Activated T-helper 2 cell treated with anti-CD3 and anti-CD28 coated beads, Interferon-gamma antibody, Interleukin-2, Interleukin-4, amounts not matched to agents 10 μg/mL and 5 μg/mL and 100 μg/mL, durations not matched to agents 14 hours and 24 hours and 36 hours (primary cell): ENCODE results near the gene CRLF1. TPM values are rescaled to one million over a fixed set of nuclear protein-coding genes. Genes with fewer than 3 reads are reported as not detected.

Experiments
- DNase-seq: peaks from one replicate; pipeline ENCODE4 v3.0.0; 2021; ENCODE audit warnings: low spot score
- H3K27ac Mint-ChIP-seq: one replicate; pipeline ENCODE4 v1.8.0; 2021; ENCODE audit warnings: mixed read lengths
- H3K27me3 Mint-ChIP-seq: one replicate; pipeline ENCODE4 v1.8.0; 2021; ENCODE audit warnings: low read depth, mixed read lengths
- H3K36me3 Mint-ChIP-seq: one replicate; pipeline ENCODE4 v1.8.0; 2021; ENCODE audit warnings: low read depth, mixed read lengths
- H3K4me1 Mint-ChIP-seq: one replicate; pipeline ENCODE4 v1.8.0; 2021; ENCODE audit warnings: low read depth, mixed read lengths
- H3K4me3 Mint-ChIP-seq: one replicate; pipeline ENCODE4 v1.8.0; 2021; ENCODE audit warnings: low read depth, mild to moderate bottlenecking, moderate library complexity, mixed read lengths
- H3K9me3 Mint-ChIP-seq: one replicate; pipeline ENCODE4 v1.8.0; 2021; ENCODE audit warnings: mixed read lengths
- intact Hi-C: fragments of 100-400 bp; cut with micrococcal nuclease; formaldehyde crosslinking; loops from one replicate; pipeline ENCODE4 v1.15.1; 2023
- total RNA-seq: library from RNA; stranded (reverse); gene quantifications from 2 replicates; pipeline ENCODE4 v1.2.3, GENCODE V29; 2022

CRLF1 gene
- not detected in 2 replicates for total RNA-seq

- peaks cover 70% of the 10 kb centered on the region for H3K27me3 Mint-ChIP-seq
- DNase-seq: no peak
- intact Hi-C loops: no loop called here
- H3K36me3 Mint-ChIP-seq: no peaks in the 10 kb centered on the region
- H3K27ac Mint-ChIP-seq: no peak within 1 kb of the TSS
- peaks cover 2% of the 10 kb centered on the region for H3K4me1 Mint-ChIP-seq
- H3K4me3 Mint-ChIP-seq: no peak within 1 kb of the TSS
- H3K9me3 Mint-ChIP-seq: no peaks in the 10 kb centered on the region
Observed at GRCh38 chr19:18606281-18607225, at the start of gene CRLF1. Gene CRLF1 (minus strand): TSS chr19:18606799. CDS start chr19:18606656, 143 bp downstream.

GRCh38 chr19:18655173-18655844 is 48.7 kb upstream of the CRLF1 start:
- Mint-ChIP-seq H3K4me3 (no peak overlapping the region), H3K27me3 (no peaks in the 10 kb centered on the region), H3K9me3 (no peaks in the 10 kb centered on the region), H3K4me1 (no peaks in the 10 kb centered on the region), H3K36me3 (no peaks in the 10 kb centered on the region), H3K27ac (no peak overlapping the region)
- DNase-seq: no peak
- intact Hi-C loops: no loop called here

GRCh38 chr19:18654469-18654868 is 47.9 kb upstream of the CRLF1 start:
- Mint-ChIP-seq H3K27me3 (no peaks in the 10 kb centered on the region), H3K27ac (no peak overlapping the region), H3K4me3 (no peak overlapping the region), H3K9me3 (no peaks in the 10 kb centered on the region), H3K4me1 (no peaks in the 10 kb centered on the region), H3K36me3 (no peaks in the 10 kb centered on the region)
- intact Hi-C loops: no loop called here
- DNase-seq: no peak

GRCh38 chr19:18653853-18654252 is 47.3 kb upstream of the CRLF1 start:
- Mint-ChIP-seq H3K9me3 (no peaks in the 10 kb centered on the region), H3K4me3 (no peak overlapping the region), H3K36me3 (no peaks in the 10 kb centered on the region), H3K27me3 (no peaks in the 10 kb centered on the region), H3K27ac (no peak overlapping the region), H3K4me1 (no peaks in the 10 kb centered on the region)
- intact Hi-C loops: no loop called here
- no peak for DNase-seq

GRCh38 chr19:18651733-18652132 is 45.1 kb upstream of the CRLF1 start:
- Mint-ChIP-seq H3K4me3 (no peak overlapping the region), H3K36me3 (no peaks in the 10 kb centered on the region), H3K27ac (no peak overlapping the region), H3K9me3 (no peaks in the 10 kb centered on the region), H3K27me3 (no peaks in the 10 kb centered on the region), H3K4me1 (no peaks in the 10 kb centered on the region)
- no peak for DNase-seq
- intact Hi-C loops: no loop called here

GRCh38 chr19:18651300-18651699 is 44.7 kb upstream of the CRLF1 start:
- H3K4me1 Mint-ChIP-seq: no peaks in the 10 kb centered on the region
- H3K9me3 Mint-ChIP-seq: no peaks in the 10 kb centered on the region
- H3K4me3 Mint-ChIP-seq: no peak overlapping the region
- intact Hi-C loops: no loop called here
- H3K27ac Mint-ChIP-seq: no peak overlapping the region
- no peaks in the 10 kb centered on the region for H3K27me3 Mint-ChIP-seq
- no peaks in the 10 kb centered on the region for H3K36me3 Mint-ChIP-seq
- DNase-seq: no peak

GRCh38 chr19:18650468-18651041 is 44.0 kb upstream of the CRLF1 start:
- H3K36me3 Mint-ChIP-seq: no peaks in the 10 kb centered on the region
- H3K9me3 Mint-ChIP-seq: no peaks in the 10 kb centered on the region
- H3K4me1 Mint-ChIP-seq: no peaks in the 10 kb centered on the region
- H3K4me3 Mint-ChIP-seq: no peak overlapping the region
- H3K27ac Mint-ChIP-seq: no peak overlapping the region
- DNase-seq: no peak
- H3K27me3 Mint-ChIP-seq: no peaks in the 10 kb centered on the region
- intact Hi-C loops: no loop called here

GRCh38 chr19:18650021-18650390 is 43.4 kb upstream of the CRLF1 start:
- H3K9me3 Mint-ChIP-seq: no peaks in the 10 kb centered on the region
- H3K4me3 Mint-ChIP-seq: no peak overlapping the region
- intact Hi-C loops: no loop called here
- no peaks in the 10 kb centered on the region for H3K27me3 Mint-ChIP-seq
- no peak for DNase-seq
- H3K4me1 Mint-ChIP-seq: no peaks in the 10 kb centered on the region
- H3K27ac Mint-ChIP-seq: no peak overlapping the region
- no peaks in the 10 kb centered on the region for H3K36me3 Mint-ChIP-seq

- Mint-ChIP-seq H3K9me3 (no peaks in the 10 kb centered on the region), H3K4me3 (no peak overlapping the region), H3K27ac (no peak overlapping the region), H3K27me3 (no peaks in the 10 kb centered on the region), H3K36me3 (no peaks in the 10 kb centered on the region), H3K4me1 (no peaks in the 10 kb centered on the region)
- DNase-seq: no peak
- intact Hi-C loops: no loop called here
Observed at GRCh38 chr19:18649371-18650020, 42.9 kb upstream of the CRLF1 start.

GRCh38 chr19:18648973-18649315 is 42.3 kb upstream of the CRLF1 start:
- Mint-ChIP-seq H3K9me3 (no peaks in the 10 kb centered on the region), H3K4me3 (no peak overlapping the region), H3K36me3 (peaks cover 4% of the 10 kb centered on the region), H3K4me1 (peaks cover 2% of the 10 kb centered on the region), H3K27ac (no peak overlapping the region), H3K27me3 (no peaks in the 10 kb centered on the region)
- intact Hi-C loops: no loop called here
- DNase-seq: no peak

GRCh38 chr19:18647807-18648206 is 41.2 kb upstream of the CRLF1 start:
- no peak overlapping the region for H3K4me3 Mint-ChIP-seq
- intact Hi-C loops: no loop called here
- H3K9me3 Mint-ChIP-seq: no peaks in the 10 kb centered on the region
- DNase-seq: no peak
- no peak overlapping the region for H3K27ac Mint-ChIP-seq
- peaks cover 2% of the 10 kb centered on the region for H3K4me1 Mint-ChIP-seq
- peaks cover 6% of the 10 kb centered on the region for H3K36me3 Mint-ChIP-seq
- no peaks in the 10 kb centered on the region for H3K27me3 Mint-ChIP-seq

- no peak overlapping the region for H3K4me3 Mint-ChIP-seq
- no peak overlapping the region for H3K27ac Mint-ChIP-seq
- H3K9me3 Mint-ChIP-seq: no peaks in the 10 kb centered on the region
- no peaks in the 10 kb centered on the region for H3K27me3 Mint-ChIP-seq
- intact Hi-C loops: no loop called here
- H3K4me1 Mint-ChIP-seq: peaks cover 2% of the 10 kb centered on the region
- DNase-seq: no peak
- peaks cover 6% of the 10 kb centered on the region for H3K36me3 Mint-ChIP-seq
Observed at GRCh38 chr19:18647371-18647767, 40.8 kb upstream of the CRLF1 start.
